ENCODE results near the gene IL4I1. TPM values are rescaled to one million over a fixed set of nuclear protein-coding genes. Genes with fewer than 3 reads are reported as not detected.

Gene IL4I1
- total RNA-seq, 1 donor from 2014 or later: 25.5 TPM

- Mint-ChIP-seq H3K36me3 (ENCODE audit: low read depth) (peaks cover 12% of the 10 kb centered on the region), H3K27me3 (no peaks in the 10 kb centered on the region), H3K27ac (no peak overlapping the region), H3K4me1 (peaks cover 33% of the 10 kb centered on the region), H3K9me3 (no peaks in the 10 kb centered on the region), H3K4me3 (no peak overlapping the region)
- ATAC-seq (ENCODE audit: low read depth) (no peak), DNase-seq (no peak)
- ChIA-PET CTCF (no interaction called here), POLR2A (interaction anchor here (0.6 to 4.5 kb wide), 2 partner anchors 56 to 533 kb away, joined by 6 to 73 read pairs; partner anchors contain the start of genes ATF5 and NUP62)
- intact Hi-C loops (cut with micrococcal nuclease): loop anchor here (10.0 kb wide), 2 partner anchors 759 to 879 kb away; partner anchors contain the start of genes C19orf73, GYS1, LIN7B and PPFIA3
- no peak for TF ChIP-seq CTCF (IDR thresholded peaks at IDR 0.05)
Measured at GRCh38 chr19:49873834-49874233, 22.9 kb downstream of the IL4I1 start.

- no peak overlapping the region for H3K4me3 Mint-ChIP-seq
- POLR2A ChIA-PET: no interaction called here
- no peaks in the 10 kb centered on the region for H3K9me3 Mint-ChIP-seq
- intact Hi-C loops (cut with micrococcal nuclease): loop anchor here (10.0 kb wide), 2 partner anchors 758 to 878 kb away; partner anchors contain the start of genes C19orf73, GYS1, LIN7B and PPFIA3
- peaks cover 8% of the 10 kb centered on the region for H3K36me3 Mint-ChIP-seq (ENCODE audit: low read depth)
- no peak for ATAC-seq (ENCODE audit: low read depth)
- H3K27me3 Mint-ChIP-seq: no peaks in the 10 kb centered on the region
- no peak overlapping the region for H3K27ac Mint-ChIP-seq
- no peak for TF ChIP-seq CTCF (IDR thresholded peaks at IDR 0.05)
- peaks cover 26% of the 10 kb centered on the region for H3K4me1 Mint-ChIP-seq
- no peak for DNase-seq
- CTCF ChIA-PET: no interaction called here
Measured at GRCh38 chr19:49873129-49873521, 23.6 kb downstream of the IL4I1 start.

- ChIA-PET POLR2A (no interaction called here), CTCF (no interaction called here)
- Mint-ChIP-seq H3K36me3 (ENCODE audit: low read depth) (peaks cover 8% of the 10 kb centered on the region), H3K27ac (no peak overlapping the region), H3K9me3 (no peaks in the 10 kb centered on the region), H3K4me1 (peaks cover 26% of the 10 kb centered on the region), H3K4me3 (no peak overlapping the region), H3K27me3 (no peaks in the 10 kb centered on the region)
- TF ChIP-seq CTCF (IDR thresholded peaks at IDR 0.05): no peak
- intact Hi-C loops (cut with micrococcal nuclease): loop anchor here (10.0 kb wide), 2 partner anchors 758 to 878 kb away; partner anchors contain the start of genes C19orf73, GYS1, LIN7B and PPFIA3
- ATAC-seq (ENCODE audit: low read depth): no peak
- DNase-seq: no peak
Measured at GRCh38 chr19:49872245-49873128, 24.2 kb downstream of the IL4I1 start.

GRCh38 chr19:49871349-49871985 is 25.2 kb downstream of the IL4I1 start:
- no peak for TF ChIP-seq CTCF (IDR thresholded peaks at IDR 0.05)
- H3K4me3 Mint-ChIP-seq: no peak overlapping the region
- no peak overlapping the region for H3K27ac Mint-ChIP-seq
- intact Hi-C loops (cut with micrococcal nuclease): loop anchor here (10.0 kb wide), 2 partner anchors 757 to 877 kb away; partner anchors contain the start of genes C19orf73, GYS1, LIN7B and PPFIA3
- peaks cover 32% of the 10 kb centered on the region for H3K4me1 Mint-ChIP-seq
- CTCF ChIA-PET: no interaction called here
- POLR2A ChIA-PET: interaction anchor here (0.6 kb wide), 1 partner anchor 402 kb away, joined by 3 read pairs; no protein-coding TSS in a partner anchor
- no peaks in the 10 kb centered on the region for H3K9me3 Mint-ChIP-seq
- no peak for DNase-seq
- peaks cover 11% of the 10 kb centered on the region for H3K36me3 Mint-ChIP-seq (ENCODE audit: low read depth)
- H3K27me3 Mint-ChIP-seq: no peaks in the 10 kb centered on the region
- no peak for ATAC-seq (ENCODE audit: low read depth)
